HG02981 (cell line): ENCODE data around the gene HES7.
"Not testable (repeated sequence)": the region's sequence is repeated elsewhere in the genome, so short reads cannot be mapped to it uniquely, and the experiment has no call there.

ENCODE experiments used
- ATAC-seq: cut with Tn5 transposase; IDR thresholded peaks from one replicate; pipeline ENCODE4 v1.9.1; 2021; ENCODE audit warnings: mild to moderate bottlenecking, moderate library complexity; ENCODE audit not compliant: unreplicated experiment

The HES7 gene

GRCh38 chr17:8124350-8125153 is 646 bp upstream of the HES7 start:
- ATAC-seq, result no peak

- no peak for ATAC-seq
These were observed 797 bp downstream of the HES7 start for GRCh38 chr17:8122924-8123694.

GRCh38 chr17:8122422-8122923 is 1.4 kb downstream of the HES7 start:
- ATAC-seq, result no peak

- no peak for ATAC-seq
These were observed 2.1 kb downstream of the HES7 start for GRCh38 chr17:8121681-8122421.

- ATAC-seq, result no peak
These were observed 2.6 kb downstream of the HES7 start for GRCh38 chr17:8121407-8121680.

- ATAC-seq, result no peak
These were observed 3.1 kb downstream of the HES7 start for GRCh38 chr17:8120520-8121406.

GRCh38 chr17:8119581-8120519 is 4.1 kb downstream of the HES7 start:
- ATAC-seq, result no peak

GRCh38 chr17:8118769-8119580 is 4.9 kb downstream of the HES7 start:
- peak; percentile 29 for ATAC-seq

GRCh38 chr17:8117980-8118768 is 5.7 kb downstream of the HES7 start, which contains the start of gene ALOXE3:
TSS of gene ALOXE3 (minus strand) at chr17:8118514. CDS start at chr17:8117990, 524 bp downstream.
- no peak for ATAC-seq

GRCh38 chr17:8117367-8117979 is 6.4 kb downstream of the HES7 start:
- no peak for ATAC-seq

GRCh38 chr17:8116776-8117175 is 7.1 kb downstream of the HES7 start:
- no peak for ATAC-seq

GRCh38 chr17:8110907-8111306 is 13.0 kb downstream of the HES7 start:
- no peak for ATAC-seq

GRCh38 chr17:8110456-8110804 is 13.5 kb downstream of the HES7 start:
- ATAC-seq, result no peak

- no peak for ATAC-seq
These were observed 14.0 kb downstream of the HES7 start for GRCh38 chr17:8109661-8110455.

GRCh38 chr17:8108972-8109660 is 14.8 kb downstream of the HES7 start:
- ATAC-seq, result no peak

- ATAC-seq, result not testable (repeated sequence)
These were observed 16.9 kb downstream of the HES7 start for GRCh38 chr17:8106980-8107379.
